ENCODE results near the gene RAPGEF5.

GRCh38 chr7:22213081-22213480 lies 143.9 kb downstream of the RAPGEF5 start:
- TF ChIP-seq, protein P1, sequence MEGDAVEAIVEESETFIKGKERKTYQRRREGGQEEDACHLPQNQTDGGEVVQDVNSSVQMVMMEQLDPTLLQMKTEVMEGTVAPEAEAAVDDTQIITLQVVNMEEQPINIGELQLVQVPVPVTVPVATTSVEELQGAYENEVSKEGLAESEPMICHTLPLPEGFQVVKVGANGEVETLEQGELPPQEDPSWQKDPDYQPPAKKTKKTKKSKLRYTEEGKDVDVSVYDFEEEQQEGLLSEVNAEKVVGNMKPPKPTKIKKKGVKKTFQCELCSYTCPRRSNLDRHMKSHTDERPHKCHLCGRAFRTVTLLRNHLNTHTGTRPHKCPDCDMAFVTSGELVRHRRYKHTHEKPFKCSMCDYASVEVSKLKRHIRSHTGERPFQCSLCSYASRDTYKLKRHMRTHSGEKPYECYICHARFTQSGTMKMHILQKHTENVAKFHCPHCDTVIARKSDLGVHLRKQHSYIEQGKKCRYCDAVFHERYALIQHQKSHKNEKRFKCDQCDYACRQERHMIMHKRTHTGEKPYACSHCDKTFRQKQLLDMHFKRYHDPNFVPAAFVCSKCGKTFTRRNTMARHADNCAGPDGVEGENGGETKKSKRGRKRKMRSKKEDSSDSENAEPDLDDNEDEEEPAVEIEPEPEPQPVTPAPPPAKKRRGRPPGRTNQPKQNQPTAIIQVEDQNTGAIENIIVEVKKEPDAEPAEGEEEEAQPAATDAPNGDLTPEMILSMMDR (conservative IDR thresholded peaks at IDR 0.05): no peak
- TF ChIP-seq ZFX (IDR thresholded peaks at IDR 0.05): no peak

Data from C4-2B (cell line).